K562 (cell line): Measurements from ENCODE around the gene ZNF277. TPM values are rescaled to one million over a fixed set of nuclear protein-coding genes. Genes with fewer than 3 reads are reported as not detected.

ENCODE experiments used
- ATAC-seq: fragments of 200-7000 bp; cut with Tn5 transposase; 3 replicates; pipeline ENCODE4 v1.9.1; 2020; ENCODE audit warnings: moderate library complexity
- BruUV-seq: library from RNA; stranded (reverse); fragments of 400-500 nt; replicated peaks from 2 replicates; lab custom pipeline; 2021; lab: Mats Ljungman, UMichigan
- CTCF ChIA-PET: fragments of 300-600 bp; formaldehyde crosslinking; extraction: SDS; loops from one replicate; lab custom pipeline; 2021; ENCODE audit warnings: low intra/inter-chr PET ratio; lab: Yijun Ruan, JAX
- POLR2A ChIA-PET: fragments of 300-600, 350-650 bp; sonication (Branson Sonifier 250); formaldehyde crosslinking; extraction: SDS; loops from one replicate; lab custom pipeline; 2021; ENCODE audit warnings: antibody characterized with exemption, inconsistent platforms; lab: Yijun Ruan, JAX
- DNase-seq, 4 experiments: peaks; one replicate each; pipeline versions ENCODE4 v3.0.0 to v3.0.0-alpha.2; 2011 to 2018; ENCODE audit warnings: low spot score in 3 of 4, mixed read lengths in 3 of 4; ENCODE audit errors: extremely low read depth in 1 of 4
- FAIRE-seq: peaks from 2 replicates; lab custom pipeline; 2011; peaks lifted over from hg19 to GRCh38; lab: Jason Lieb, UNC
- H2AFZ ChIP-seq: 2 replicates; pipeline ENCODE4 v1.6.0; 2011; ENCODE audit warnings: low read depth, low read length, control low read depth, inconsistent platforms
- H3K27ac ChIP-seq: fragments of 200-600 bp; 3 replicates; pipeline ENCODE4 v1.8.0; 2011; ENCODE audit warnings: low read depth, mild to moderate bottlenecking, control low read depth, inconsistent platforms, low read length, moderate library complexity, mixed read lengths; ENCODE audit errors: extremely low read depth
- H3K27me3 ChIP-seq, 2 experiments: fragments of 300-600 bp in 1 of 2; 2 replicates in 1 of 2; 3 replicates in 1 of 2; pipeline versions ENCODE4 v1.6.0 to v1.8.0; 2011; ENCODE audit warnings: inconsistent platforms in 2 of 2, low read length in 2 of 2, mild to moderate bottlenecking in 1 of 2, mixed read lengths in 1 of 2, moderate library complexity in 1 of 2; ENCODE audit not compliant: control insufficient read depth in 2 of 2, insufficient read depth in 2 of 2
- H3K36me3 ChIP-seq: fragments of 300-600 bp; 3 replicates; pipeline ENCODE4 v1.8.0; 2011; ENCODE audit warnings: mild to moderate bottlenecking, low read length, inconsistent platforms; ENCODE audit not compliant: control insufficient read depth, insufficient read depth
- H3K4me1 ChIP-seq, 2 experiments: fragments of 200-600 bp in 1 of 2; replicated peaks in 1 of 2; 2 replicates in 1 of 2; 3 replicates in 1 of 2; pipeline versions ENCODE4 v1.5.1 to v1.8.0; 2011; ENCODE audit warnings: inconsistent platforms in 2 of 2, low read length in 2 of 2, mild to moderate bottlenecking in 1 of 2, mixed read lengths in 1 of 2, moderate library complexity in 1 of 2; ENCODE audit not compliant: control insufficient read depth in 2 of 2, insufficient read depth in 2 of 2
- H3K4me2 ChIP-seq: 2 replicates; pipeline ENCODE4 v1.6.1; 2011; ENCODE audit warnings: low read length, control low read depth, inconsistent platforms, mixed read lengths; ENCODE audit not compliant: insufficient read depth
- H3K4me3 ChIP-seq: fragments of 200-600 bp; sonication (generic), shearing (Covaris generic); 2 replicates; pipeline ENCODE4 v1.5.1; 2016; ENCODE audit warnings: control low read depth, inconsistent platforms
- H3K79me2 ChIP-seq: fragments of 200-600 bp; 3 replicates; pipeline ENCODE4 v1.8.0; 2011; ENCODE audit warnings: low read length, inconsistent platforms; ENCODE audit not compliant: control insufficient read depth, insufficient read depth
- H3K9ac ChIP-seq, 2 experiments: 2 replicates each; pipeline versions ENCODE4 v1.6.0 to v1.6.1; 2011; ENCODE audit warnings: low read depth in 2 of 2, low read length in 2 of 2, control low read depth in 1 of 2, inconsistent platforms in 1 of 2, mild to moderate bottlenecking in 1 of 2, mixed read lengths in 1 of 2; ENCODE audit not compliant: insufficient read depth in 1 of 2
- H3K9me1 ChIP-seq: one replicate; pipeline ENCODE4 v1.6.0; 2011; ENCODE audit warnings: inconsistent platforms, mild to moderate bottlenecking, low read length, moderate library complexity; ENCODE audit not compliant: control insufficient read depth, insufficient read depth
- H3K9me3 ChIP-seq: replicated peaks from 2 replicates; pipeline ENCODE4 v1.5.1; 2011; ENCODE audit warnings: low read depth, low read length, inconsistent platforms; ENCODE audit not compliant: control insufficient read depth, insufficient read depth
- H4K20me1 ChIP-seq: replicated peaks from 2 replicates; pipeline ENCODE4 v1.6.1; 2011; ENCODE audit warnings: low read length, inconsistent platforms, mixed read lengths; ENCODE audit not compliant: control insufficient read depth, insufficient read depth
- CCAR2 ChIP-seq: fragments of 200-400 bp; formaldehyde crosslinking; IDR thresholded peaks from 2 replicates; pipeline ENCODE4 v1.6.1; 2017; ENCODE audit warnings: mild to moderate bottlenecking, low read depth, low read length
- CREM ChIP-seq: IDR thresholded peaks from 2 replicates; pipeline ENCODE4 v1.6.1; 2014; ENCODE audit warnings: antibody characterized with exemption, low read depth
- KDM2B ChIP-seq: fragments of 250-450 bp; sonication (Bioruptor Pico); IDR thresholded peaks from 2 replicates; pipeline ENCODE4 v1.8.0; 2021; ENCODE audit warnings: mild to moderate bottlenecking, moderate library complexity
- MITF ChIP-seq: IDR thresholded peaks from 2 replicates; pipeline ENCODE4 v1.6.1; 2014; ENCODE audit warnings: antibody characterized with exemption
- NUFIP1 ChIP-seq: fragments of 450-650 bp; IDR thresholded peaks from 2 replicates; pipeline ENCODE4 v1.6.1; 2018; ENCODE audit not compliant: partially characterized antibody
- TFE3 ChIP-seq: fragments of 450-650 bp; formaldehyde crosslinking; IDR thresholded peaks from 2 replicates; pipeline ENCODE4 v1.4.0; 2020; ENCODE audit warnings: mild to moderate bottlenecking, mixed read lengths
- YBX1 ChIP-seq: fragments of 450-650 bp; IDR thresholded peaks from 2 replicates; pipeline ENCODE4 v1.7.1; 2016; ENCODE audit warnings: mild to moderate bottlenecking
- YY1 ChIP-seq, 3 experiments: IDR thresholded peaks; 2 replicates each; pipeline ENCODE4 v1.6.1; 2011; ENCODE audit warnings: low read length in 2 of 3, mild to moderate bottlenecking in 2 of 3, moderate library complexity in 2 of 3, borderline replicate concordance in 1 of 3, control low read depth in 1 of 3, low read depth in 1 of 3; ENCODE audit not compliant: insufficient read depth in 3 of 3, insufficient replicate concordance in 2 of 3, control insufficient read depth in 1 of 3, insufficient read length in 1 of 3; ENCODE audit errors: extremely low read depth in 1 of 3
- ZKSCAN1 ChIP-seq: fragments of 150-350 bp; IDR thresholded peaks from 2 replicates; pipeline ENCODE4 v1.6.1; 2016; ENCODE audit warnings: low read depth, low read length
- ZNF232 ChIP-seq: sonication (generic); formaldehyde crosslinking; IDR thresholded peaks from 2 replicates; pipeline ENCODE4 v1.8.0; 2022; ENCODE audit warnings: mild to moderate bottlenecking, missing genetic modification reagents
- ZNF511 ChIP-seq: sonication (generic); formaldehyde crosslinking; IDR thresholded peaks from 2 replicates; pipeline ENCODE4 v1.8.0; 2022; ENCODE audit warnings: mild to moderate bottlenecking, missing genetic modification reagents
- in situ Hi-C: fragments of 300-500 bp; cut with MboI; formaldehyde crosslinking; loops from 4 replicates; pipeline ENCODE4 v1.15.0; 2018; ENCODE audit warnings: inconsistent platforms, mixed read lengths
- intact Hi-C: fragments of 100-400 bp; cut with micrococcal nuclease; formaldehyde crosslinking; loops from 2 replicates; pipeline ENCODE4 v1.14.2; 2022
- polyA plus RNA-seq, 8 experiments: library from polyadenylated mRNA; depleted of rRNA in 4 of 8; stranded (reverse) in 5 of 8; unstranded in 3 of 8; fragments of >200 nt; fragmentation: Nextera tagmentation in 2 of 8; fragmentation: Illumina TruSeq in 1 of 8; extraction: Ambion mirVana in 2 of 8; extraction: Trizol in 1 of 8; gene quantifications; 2 replicates each; pipeline versions ENCODE4 v1.2.1 to v1.2.3, GENCODE V29; 2011 to 2014; ENCODE audit warnings: inconsistent platforms in 1 of 8, missing spikeins in 1 of 8
- total RNA-seq, 7 experiments: library from RNA; depleted of rRNA in 6 of 7; stranded (reverse); fragments of >200 nt in 6 of 7; fragmentation: Illumina TruSeq in 2 of 7; extraction: Trizol in 2 of 7; gene quantifications; 2 replicates each; pipeline versions ENCODE4 v1.2.1 to v1.2.3, GENCODE V29; 2011 to 2021; ENCODE audit warnings: low replicate concordance in 1 of 7

ZNF277 gene
- total and polyA plus RNA-seq, 9 of the 15 experiments (the other 6 are each of a cell fraction or from before 2014, with no cell fraction given) = 18.8 to 33.5 (median 27.7) TPM

GRCh38 chr7:112358513-112358912, 152.0 kb downstream of the ZNF277 start:
- no peak for DNase-seq
- Histone ChIP-seq H3K36me3 (no peaks in the 10 kb centered on the region), H3K27me3 (peaks cover 8 to 14% of the 10 kb centered on the region in 2 experiments; a peak in 4 of 5 replicates), H3K4me1 (no peaks in the 10 kb centered on the region), H3K9ac (no peak overlapping the region), H3K4me3 (no peak overlapping the region), H3K4me2 (no peak overlapping the region), H3K27ac (no peak overlapping the region), H2AFZ (no peak overlapping the region), H3K79me2 (no peaks in the 10 kb centered on the region), H3K9me3 (no peaks in the 10 kb centered on the region), H3K9me1 (no peaks in the 10 kb centered on the region), H4K20me1 (no peaks in the 10 kb centered on the region)
- ATAC-seq = no peak
- in situ Hi-C loops (no loop called here), intact Hi-C loops (no loop called here)
- TF ChIP-seq NUFIP1 = no peak
- TF ChIP-seq TFE3 = peak; percentile 35
- ChIA-PET CTCF (no interaction called here), POLR2A (no interaction called here)
- FAIRE-seq = no peak
- BruUV-seq = no TSS peak

GRCh38 chr7:112359086-112359485, 152.6 kb downstream of the ZNF277 start:
- in situ Hi-C loops = no loop called here
- Histone ChIP-seq H3K4me1 (no peaks in the 10 kb centered on the region), H3K27ac (no peak overlapping the region), H3K9ac (no peak overlapping the region), H3K9me1 (no peaks in the 10 kb centered on the region), H3K4me3 (no peak overlapping the region), H2AFZ (no peak overlapping the region), H3K79me2 (no peaks in the 10 kb centered on the region), H4K20me1 (no peaks in the 10 kb centered on the region), H3K4me2 (no peak overlapping the region), H3K9me3 (no peaks in the 10 kb centered on the region), H3K27me3 (peaks cover 14 to 16% of the 10 kb centered on the region in 2 experiments; a peak in 4 of 5 replicates), H3K36me3 (no peaks in the 10 kb centered on the region)
- intact Hi-C loops = no loop called here
- POLR2A ChIA-PET = no interaction called here
- DNase-seq (no peak), FAIRE-seq (no peak), ATAC-seq (no peak)
- CTCF ChIA-PET = no interaction called here
- no TSS peak for BruUV-seq
- no peak for TF ChIP-seq CREM
- no peak for TF ChIP-seq NUFIP1
- no peak for TF ChIP-seq YBX1
- TF ChIP-seq ZKSCAN1 = no peak
- no peak for TF ChIP-seq YY1 (IDR thresholded peaks at IDR 0.05; ENCODE audit: borderline replicate concordance in 1 of 3, control insufficient read depth in 1 of 3, extremely low read depth in 1 of 3, insufficient read depth in 3 of 3, insufficient read length in 1 of 3, insufficient replicate concordance in 2 of 3, low read depth in 1 of 3, low read length in 2 of 3)
- no peak for TF ChIP-seq ZNF511 (CRISPR knock-in tag)
- no peak for TF ChIP-seq KDM2B (CRISPR knock-in tag)
- TF ChIP-seq MITF = no peak
- TF ChIP-seq ZNF232 = no peak
- TF ChIP-seq CCAR2 = no peak
